HEK293 (cell line): ENCODE data around the gene FAM210A.
"Not testable (repeated sequence)": the region's sequence is repeated elsewhere in the genome, so short reads cannot be mapped to it uniquely, and the experiment has no call there.

Experiments used
- CTCF ChIA-PET: fragments of 350-600 bp; formaldehyde crosslinking; extraction: SDS; loops from one replicate; lab custom pipeline; 2021; ENCODE audit warnings: antibody characterized with exemption; lab: Yijun Ruan, JAX
- POLR2A ChIA-PET: fragments of 300-600 bp; formaldehyde crosslinking; extraction: SDS; loops from one replicate; lab custom pipeline; 2020; ENCODE audit warnings: antibody characterized with exemption, inconsistent platforms; lab: Yijun Ruan, JAX
- H3K27ac ChIP-seq: fragments of 200-500 bp; sonication (Bioruptor generic); 2 replicates; pipeline ENCODE4 v1.5.1; 2014; ENCODE audit warnings: low read depth, low read length, control low read depth, inconsistent platforms; ENCODE audit errors: extremely low read depth
- H3K36me3 ChIP-seq, 2 experiments: fragments of 200-500 bp in 1 of 2; sonication (Bioruptor generic) in 1 of 2; 1 replicate in 1 of 2; 2 replicates in 1 of 2; pipeline ENCODE4 v1.5.1; 2014 to 2017; ENCODE audit warnings: inconsistent platforms in 2 of 2, low read length in 2 of 2; ENCODE audit not compliant: control insufficient read depth in 2 of 2, insufficient read depth in 1 of 2
- H3K4me1 ChIP-seq: fragments of 200-500 bp; sonication (Bioruptor generic); 2 replicates; pipeline ENCODE4 v1.5.1; 2014; ENCODE audit warnings: mild to moderate bottlenecking, low read length, inconsistent platforms; ENCODE audit not compliant: control insufficient read depth, insufficient read depth
- H3K4me3 ChIP-seq: 2 replicates; pipeline ENCODE4 v1.5.1; 2011; ENCODE audit warnings: low read depth, mild to moderate bottlenecking, control low read depth, low read length, moderate library complexity
- H3K9me3 ChIP-seq: fragments of 200-500 bp; sonication (Bioruptor generic); 2 replicates; pipeline ENCODE4 v1.5.1; 2014; ENCODE audit warnings: low read depth, low read length, inconsistent platforms; ENCODE audit not compliant: control insufficient read depth, insufficient read depth
- KLF1 ChIP-seq: fragments of 450-650 bp; formaldehyde crosslinking; IDR thresholded peaks from 2 replicates; pipeline ENCODE4 v1.5.1; 2016; ENCODE audit warnings: missing biosample characterization, missing genetic modification characterization
- ZNF146 ChIP-seq: fragments of 450-650 bp; formaldehyde crosslinking; IDR thresholded peaks from 2 replicates; pipeline ENCODE4 v1.5.1; 2016; ENCODE audit warnings: missing biosample characterization, missing genetic modification characterization
- ZNF548 ChIP-seq: fragments of 450-650 bp; formaldehyde crosslinking; IDR thresholded peaks from 2 replicates; pipeline ENCODE4 v1.5.1; 2016; ENCODE audit warnings: missing biosample characterization, missing genetic modification characterization
- ZNF830 ChIP-seq: fragments of 450-650 bp; IDR thresholded peaks from 2 replicates; pipeline ENCODE4 v1.5.0; 2018; ENCODE audit warnings: missing biosample characterization, missing genetic modification characterization, low read depth, mild to moderate bottlenecking, moderate library complexity
- ZNF837 ChIP-seq: fragments of 450-650 bp; formaldehyde crosslinking; IDR thresholded peaks from 2 replicates; pipeline ENCODE4 v1.5.1; 2016; ENCODE audit warnings: missing biosample characterization, missing genetic modification characterization
- ZSCAN30 ChIP-seq: fragments of 450-650 bp; IDR thresholded peaks from 2 replicates; pipeline ENCODE4 v1.5.1; 2018; ENCODE audit warnings: missing biosample characterization, mild to moderate bottlenecking, missing genetic modification characterization, moderate library complexity
- TF ChIP-seq, protein P1 (sequence below): fragments of 450-650 bp; formaldehyde crosslinking; optimal IDR thresholded peaks from 2 replicates; pipeline ENCODE3; 2016; ENCODE audit warnings: missing biosample characterization, mild to moderate bottlenecking, missing genetic modification characterization
- TF ChIP-seq, protein P2 (sequence below): fragments of 450-650 bp; formaldehyde crosslinking; IDR thresholded peaks from 2 replicates; pipeline ENCODE4 v1.5.1; 2016; ENCODE audit warnings: missing biosample characterization, missing genetic modification characterization
- TF ChIP-seq, protein P3 (sequence below): fragments of 450-650 bp; formaldehyde crosslinking; IDR thresholded peaks from 2 replicates; pipeline ENCODE4 v1.5.1; 2016; ENCODE audit warnings: missing biosample characterization, missing genetic modification characterization
- TF ChIP-seq, protein P4 (sequence below): fragments of 450-650 bp; formaldehyde crosslinking; IDR thresholded peaks from 2 replicates; pipeline ENCODE4 v1.5.1; 2016; ENCODE audit warnings: missing biosample characterization, missing genetic modification characterization

The FAM210A gene

DNA sequence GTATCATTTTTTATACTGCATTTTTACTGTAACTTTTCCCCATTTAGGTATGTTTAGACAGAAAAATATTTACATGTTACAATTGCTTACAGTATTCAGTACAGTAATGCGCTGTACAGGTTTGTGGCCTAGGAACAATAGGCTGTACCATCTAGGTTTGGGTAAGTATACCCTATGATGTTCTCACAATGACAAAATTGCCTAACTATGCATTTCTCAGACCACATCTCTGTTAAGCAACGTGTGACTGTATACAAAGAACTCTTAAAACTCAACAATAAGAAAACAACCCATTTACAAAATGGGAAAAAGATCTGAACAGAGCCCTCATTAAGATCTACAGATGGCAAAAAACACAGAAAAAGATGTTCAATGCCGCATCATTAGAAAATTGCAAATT is 29.4 kb downstream of the FAM210A start:
- POLR2A ChIA-PET = interaction anchor here (1.2 kb wide), 1 partner anchor 30 kb away, joined by 3 read pairs; no protein-coding TSS in a partner anchor
- H3K4me1 ChIP-seq = no peaks in the 10 kb centered on the region
- TF ChIP-seq ZSCAN30 (tag by site-specific recombination) (no peak), ZNF548 (no peak), KLF1 (tag by site-specific recombination) (no peak), ZNF830 (no peak)
- TF ChIP-seq, protein P1, sequence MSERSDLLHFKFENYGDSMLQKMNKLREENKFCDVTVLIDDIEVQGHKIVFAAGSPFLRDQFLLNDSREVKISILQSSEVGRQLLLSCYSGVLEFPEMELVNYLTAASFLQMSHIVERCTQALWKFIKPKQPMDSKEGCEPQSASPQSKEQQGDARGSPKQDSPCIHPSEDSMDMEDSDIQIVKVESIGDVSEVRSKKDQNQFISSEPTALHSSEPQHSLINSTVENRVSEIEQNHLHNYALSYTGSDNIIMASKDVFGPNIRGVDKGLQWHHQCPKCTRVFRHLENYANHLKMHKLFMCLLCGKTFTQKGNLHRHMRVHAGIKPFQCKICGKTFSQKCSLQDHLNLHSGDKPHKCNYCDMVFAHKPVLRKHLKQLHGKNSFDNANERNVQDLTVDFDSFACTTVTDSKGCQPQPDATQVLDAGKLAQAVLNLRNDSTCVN (tag by site-specific recombination) = no peak
- TF ChIP-seq, protein P2, sequence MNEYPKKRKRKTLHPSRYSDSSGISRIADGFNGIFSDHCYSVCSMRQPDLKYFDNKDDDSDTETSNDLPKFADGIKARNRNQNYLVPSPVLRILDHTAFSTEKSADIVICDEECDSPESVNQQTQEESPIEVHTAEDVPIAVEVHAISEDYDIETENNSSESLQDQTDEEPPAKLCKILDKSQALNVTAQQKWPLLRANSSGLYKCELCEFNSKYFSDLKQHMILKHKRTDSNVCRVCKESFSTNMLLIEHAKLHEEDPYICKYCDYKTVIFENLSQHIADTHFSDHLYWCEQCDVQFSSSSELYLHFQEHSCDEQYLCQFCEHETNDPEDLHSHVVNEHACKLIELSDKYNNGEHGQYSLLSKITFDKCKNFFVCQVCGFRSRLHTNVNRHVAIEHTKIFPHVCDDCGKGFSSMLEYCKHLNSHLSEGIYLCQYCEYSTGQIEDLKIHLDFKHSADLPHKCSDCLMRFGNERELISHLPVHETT (tag by site-specific recombination) = no peak
- H3K27ac ChIP-seq = no peak overlapping the region
- CTCF ChIA-PET = no interaction called here
- H3K4me3 ChIP-seq = no peak overlapping the region
- no peaks in the 10 kb centered on the region; a peak in 1 of 3 replicates for H3K36me3 ChIP-seq
- no peaks in the 10 kb centered on the region for H3K9me3 ChIP-seq

DNA sequence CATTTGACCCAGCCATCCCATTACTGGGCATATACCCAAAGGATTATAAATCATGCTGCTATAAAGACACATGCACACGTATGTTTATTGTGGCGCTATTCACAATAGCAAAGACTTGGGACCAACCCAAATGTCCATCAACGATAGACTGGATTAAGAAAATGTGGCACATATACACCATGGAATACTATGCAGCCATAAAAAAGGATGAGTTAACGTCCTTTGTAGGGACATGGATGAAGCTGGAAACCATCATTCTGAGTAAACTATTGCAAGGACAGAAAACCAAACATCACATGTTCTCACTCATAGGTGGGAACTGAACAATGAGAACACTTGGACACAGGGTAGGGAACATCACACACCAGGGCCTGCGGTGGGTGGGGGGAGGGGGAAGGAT is 31.0 kb downstream of the FAM210A start:
- H3K4me1 ChIP-seq, H3K36me3 ChIP-seq, H3K4me3 ChIP-seq, H3K9me3 ChIP-seq, H3K27ac ChIP-seq, POLR2A ChIA-PET, CTCF ChIA-PET: not testable (repeated sequence)
- TF ChIP-seq, protein P3, sequence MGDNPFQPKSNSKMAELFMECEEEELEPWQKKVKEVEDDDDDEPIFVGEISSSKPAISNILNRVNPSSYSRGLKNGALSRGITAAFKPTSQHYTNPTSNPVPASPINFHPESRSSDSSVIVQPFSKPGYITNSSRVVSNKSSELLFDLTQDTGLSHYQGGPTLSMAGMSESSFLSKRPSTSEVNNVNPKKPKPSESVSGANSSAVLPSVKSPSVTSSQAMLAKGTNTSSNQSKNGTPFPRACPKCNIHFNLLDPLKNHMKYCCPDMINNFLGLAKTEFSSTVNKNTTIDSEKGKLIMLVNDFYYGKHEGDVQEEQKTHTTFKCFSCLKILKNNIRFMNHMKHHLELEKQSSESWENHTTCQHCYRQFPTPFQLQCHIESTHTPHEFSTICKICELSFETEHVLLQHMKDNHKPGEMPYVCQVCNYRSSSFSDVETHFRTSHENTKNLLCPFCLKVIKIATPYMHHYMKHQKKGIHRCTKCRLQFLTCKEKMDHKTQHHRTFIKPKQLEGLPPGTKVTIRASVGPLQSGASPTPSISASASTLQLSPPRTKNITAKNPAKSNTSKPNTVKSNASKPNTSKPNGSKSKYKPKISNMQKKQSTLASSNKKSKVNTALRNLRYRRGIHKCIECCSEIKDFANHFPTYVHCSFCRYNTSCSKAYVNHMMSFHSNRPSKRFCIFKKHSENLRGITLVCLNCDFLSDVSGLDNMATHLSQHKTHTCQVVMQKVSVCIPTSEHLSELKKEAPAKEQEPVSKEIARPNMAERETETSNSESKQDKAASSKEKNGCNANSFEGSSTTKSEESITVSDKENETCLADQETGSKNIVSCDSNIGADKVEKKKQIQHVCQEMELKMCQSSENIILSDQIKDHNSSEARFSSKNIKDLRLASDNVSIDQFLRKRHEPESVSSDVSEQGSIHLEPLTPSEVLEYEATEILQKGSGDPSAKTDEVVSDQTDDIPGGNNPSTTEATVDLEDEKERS (tag by site-specific recombination) = peak; percentile 55; the same call in 1 of the 2 replicates
- peak; percentile 61 for TF ChIP-seq ZNF146 (tag by site-specific recombination)

DNA sequence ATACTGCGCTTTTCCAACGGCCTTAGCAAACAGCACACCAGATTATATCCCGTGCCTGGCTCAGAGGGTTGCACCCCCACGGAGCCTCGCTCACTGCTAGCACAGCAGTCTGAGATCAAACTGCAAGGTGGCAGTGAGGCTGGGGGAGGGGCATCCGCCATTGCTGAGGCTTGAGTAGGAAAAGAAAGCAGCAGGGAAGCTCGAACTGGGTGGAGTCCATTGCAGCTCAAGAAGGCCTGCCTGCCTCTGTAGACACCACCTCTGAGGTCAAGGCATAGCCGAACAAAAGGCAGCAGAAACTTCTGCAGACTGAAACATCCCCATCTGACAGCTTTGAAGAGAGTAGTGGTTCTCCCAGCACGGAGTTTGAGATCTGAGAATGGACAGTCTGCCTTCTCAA is 36.3 kb downstream of the FAM210A start:
- H3K36me3 ChIP-seq, H3K27ac ChIP-seq, POLR2A ChIA-PET, H3K4me1 ChIP-seq, H3K4me3 ChIP-seq, H3K9me3 ChIP-seq: not testable (repeated sequence)
- CTCF ChIA-PET = interaction anchor here (0.6 to 1.0 kb wide), 3 partner anchors 9 to 111 kb away, joined by 3 to 4 read pairs (median 4); no protein-coding TSS in a partner anchor

DNA sequence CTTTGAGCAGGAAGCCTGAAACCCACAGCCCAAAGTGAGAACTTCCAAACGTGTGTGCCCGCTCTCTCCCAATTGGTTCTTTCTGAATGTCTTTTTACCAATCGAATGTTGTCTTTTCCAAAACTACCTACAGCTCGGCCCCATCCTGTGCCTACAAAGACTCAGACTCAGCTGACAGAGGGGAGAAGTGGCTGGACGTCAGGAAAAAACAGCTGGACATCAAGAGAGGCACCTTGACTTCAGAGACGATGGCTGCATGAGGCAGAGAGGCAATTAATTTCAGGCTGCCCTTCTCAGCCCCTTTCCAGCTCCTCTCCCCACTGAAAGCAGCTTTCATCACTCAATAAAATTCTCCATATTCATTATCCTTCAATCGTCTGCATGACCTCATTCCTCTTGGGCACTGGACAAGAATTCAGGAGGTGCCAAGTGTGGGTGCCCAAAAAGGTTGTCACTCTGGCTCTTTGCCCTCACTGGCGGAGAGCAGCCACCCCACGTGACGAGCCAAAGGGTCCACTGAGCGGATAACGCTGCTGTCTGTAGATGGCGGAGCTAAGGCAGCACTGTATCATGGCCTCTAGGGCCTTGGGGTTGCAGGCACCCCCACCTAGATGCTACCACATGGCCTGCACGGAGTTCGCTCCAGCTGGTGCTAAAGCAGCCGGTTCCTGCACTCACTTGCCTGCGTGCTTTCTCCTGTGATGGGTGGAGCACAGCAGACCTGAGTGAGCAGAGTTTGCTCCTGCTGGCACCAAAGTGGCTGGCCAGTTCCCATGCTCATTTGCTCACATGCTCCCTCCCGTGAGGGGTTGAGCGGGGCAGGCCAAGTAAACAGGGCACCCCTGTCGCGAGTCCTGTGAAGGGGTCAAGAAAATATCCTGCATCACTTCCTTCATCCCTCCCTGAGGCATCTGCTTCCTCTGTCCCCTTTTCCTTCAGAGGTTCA is 37.9 kb downstream of the FAM210A start:
- no peaks in the 10 kb centered on the region for H3K9me3 ChIP-seq
- H3K36me3 ChIP-seq = no peaks in the 10 kb centered on the region
- ChIA-PET POLR2A (no interaction called here), CTCF (no interaction called here)
- H3K4me1 ChIP-seq = peaks cover 3% of the 10 kb centered on the region; the same call in 1 of the 2 replicates
- TF ChIP-seq, protein P4, sequence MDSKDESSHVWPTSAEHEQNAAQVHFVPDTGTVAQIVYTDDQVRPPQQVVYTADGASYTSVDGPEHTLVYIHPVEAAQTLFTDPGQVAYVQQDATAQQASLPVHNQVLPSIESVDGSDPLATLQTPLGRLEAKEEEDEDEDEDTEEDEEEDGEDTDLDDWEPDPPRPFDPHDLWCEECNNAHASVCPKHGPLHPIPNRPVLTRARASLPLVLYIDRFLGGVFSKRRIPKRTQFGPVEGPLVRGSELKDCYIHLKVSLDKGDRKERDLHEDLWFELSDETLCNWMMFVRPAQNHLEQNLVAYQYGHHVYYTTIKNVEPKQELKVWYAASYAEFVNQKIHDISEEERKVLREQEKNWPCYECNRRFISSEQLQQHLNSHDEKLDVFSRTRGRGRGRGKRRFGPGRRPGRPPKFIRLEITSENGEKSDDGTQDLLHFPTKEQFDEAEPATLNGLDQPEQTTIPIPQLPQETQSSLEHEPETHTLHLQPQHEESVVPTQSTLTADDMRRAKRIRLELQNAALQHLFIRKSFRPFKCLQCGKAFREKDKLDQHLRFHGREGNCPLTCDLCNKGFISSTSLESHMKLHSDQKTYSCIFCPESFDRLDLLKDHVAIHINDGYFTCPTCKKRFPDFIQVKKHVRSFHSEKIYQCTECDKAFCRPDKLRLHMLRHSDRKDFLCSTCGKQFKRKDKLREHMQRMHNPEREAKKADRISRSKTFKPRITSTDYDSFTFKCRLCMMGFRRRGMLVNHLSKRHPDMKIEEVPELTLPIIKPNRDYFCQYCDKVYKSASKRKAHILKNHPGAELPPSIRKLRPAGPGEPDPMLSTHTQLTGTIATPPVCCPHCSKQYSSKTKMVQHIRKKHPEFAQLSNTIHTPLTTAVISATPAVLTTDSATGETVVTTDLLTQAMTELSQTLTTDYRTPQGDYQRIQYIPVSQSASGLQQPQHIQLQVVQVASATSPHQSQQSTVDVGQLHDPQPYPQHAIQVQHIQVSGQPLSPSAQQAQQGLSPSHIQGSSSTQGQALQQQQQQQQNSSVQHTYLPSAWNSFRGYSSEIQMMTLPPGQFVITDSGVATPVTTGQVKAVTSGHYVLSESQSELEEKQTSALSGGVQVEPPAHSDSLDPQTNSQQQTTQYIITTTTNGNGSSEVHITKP (tag by site-specific recombination) = peak; percentile 93
- no peak for TF ChIP-seq ZNF837 (tag by site-specific recombination)
- H3K4me3 ChIP-seq = no peak overlapping the region
- no peak overlapping the region for H3K27ac ChIP-seq
